Left renal cortex interstitium (tissue), 4 donors: ENCODE data around the gene TRMT112. TPM values are rescaled to one million over a fixed set of nuclear protein-coding genes. Genes with fewer than 3 reads are reported as not detected.

Experiments
- DNase-seq, 4 donors: peaks; one replicate each; pipeline ENCODE4 v3.0.0-alpha.2; 2013; ENCODE audit warnings: low read depth in 4 of 4, low spot score in 2 of 4, missing footprints in 1 of 4
- polyA plus RNA-seq, 4 donors: library from polyadenylated mRNA; unstranded; fragments of 120-200 nt; gene quantifications; one replicate each; pipeline ENCODE4 v1.2.1, GENCODE V29; 2013; ENCODE audit not compliant: insufficient read length in 4 of 4

Gene TRMT112
- polyA plus RNA-seq, 4 donors: 209 to 285 (median 235) TPM

DNA sequence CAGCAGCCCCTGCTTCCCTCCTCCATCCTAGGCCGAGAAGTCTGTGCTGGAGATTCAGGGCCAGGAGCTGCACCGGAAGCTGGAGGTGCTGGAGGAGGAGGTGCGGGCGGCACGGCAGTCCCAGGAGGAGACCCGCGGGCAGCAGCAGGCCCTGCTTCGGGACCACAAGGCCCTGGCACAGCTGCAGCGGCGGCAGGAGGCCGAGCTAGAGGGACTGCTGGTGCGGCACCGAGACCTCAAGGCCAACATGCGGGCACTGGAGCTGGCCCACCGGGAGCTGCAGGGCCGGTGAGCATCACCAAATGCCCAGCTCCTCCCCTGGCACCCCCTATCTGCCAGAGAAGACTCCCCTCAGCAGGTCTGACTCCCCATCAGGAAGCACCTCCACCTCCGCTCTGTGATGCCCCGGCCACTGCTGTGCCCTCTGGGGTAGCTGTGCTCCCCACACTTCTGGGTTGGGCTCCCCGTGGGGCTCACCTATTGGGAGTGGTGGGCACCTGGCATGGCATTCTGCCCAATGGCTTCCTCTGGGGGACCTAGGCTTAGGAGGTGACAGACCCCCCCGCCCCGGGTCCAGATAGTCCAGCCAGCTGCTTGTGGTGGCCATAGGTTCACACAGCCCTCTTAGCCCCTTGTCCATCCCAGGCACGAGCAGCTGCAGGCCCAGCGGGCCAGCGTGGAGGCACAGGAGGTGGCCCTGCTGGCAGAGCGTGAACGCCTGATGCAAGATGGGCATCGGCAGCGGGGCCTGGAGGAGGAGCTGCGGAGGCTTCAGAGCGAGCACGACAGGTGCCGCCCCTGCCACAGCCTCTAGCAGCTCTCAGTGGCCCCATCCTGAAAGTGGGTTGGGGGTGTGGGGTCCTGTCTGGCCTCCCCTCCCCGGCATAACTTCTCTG lies 35.0 kb upstream of the TRMT112 start:
- DNase-seq: no peak

DNA sequence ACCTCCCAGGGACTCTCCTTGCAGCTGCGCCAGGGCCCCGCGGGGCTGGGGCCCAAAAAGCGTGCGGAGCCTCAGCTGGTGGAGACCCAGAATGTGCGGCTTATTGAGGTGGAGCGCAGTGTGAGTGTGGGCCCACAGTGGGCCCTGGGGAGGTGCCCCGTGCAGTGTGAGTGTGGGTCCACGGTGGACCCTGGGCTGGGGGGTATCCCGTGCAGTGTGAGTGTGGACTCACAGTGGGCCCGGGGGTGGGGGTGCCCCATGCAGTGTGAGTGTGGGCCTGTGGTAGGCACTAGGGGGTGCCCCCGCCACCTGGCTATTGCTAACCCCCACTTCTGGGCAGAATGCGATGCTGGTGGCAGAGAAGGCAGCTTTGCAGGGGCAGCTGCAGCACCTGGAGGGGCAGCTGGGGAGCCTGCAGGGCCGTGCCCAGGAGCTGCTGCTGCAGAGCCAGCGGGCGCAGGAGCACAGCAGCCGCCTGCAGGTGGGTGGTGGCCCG lies 33.8 kb upstream of the TRMT112 start:
- DNase-seq: no peak

DNA sequence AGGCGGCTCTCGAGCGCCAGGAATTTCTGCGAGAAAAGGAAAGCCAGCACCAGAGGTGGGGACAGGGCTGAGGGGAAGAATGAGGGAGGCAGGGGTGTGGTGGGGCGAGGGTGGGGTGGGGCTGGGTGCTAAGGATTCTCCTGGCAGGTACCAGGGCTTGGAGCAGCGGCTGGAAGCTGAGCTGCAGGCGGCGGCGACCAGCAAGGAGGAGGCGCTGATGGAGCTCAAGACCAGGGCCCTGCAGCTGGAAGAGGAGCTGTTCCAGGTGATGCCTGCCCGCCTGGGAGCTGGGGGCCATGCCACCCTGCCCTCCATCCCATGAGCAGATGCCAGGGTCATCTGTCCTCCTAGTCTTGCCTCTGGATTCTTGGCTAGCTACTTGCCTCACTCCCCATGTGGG lies 32.0 kb upstream of the TRMT112 start:
- DNase-seq: no peak

DNA sequence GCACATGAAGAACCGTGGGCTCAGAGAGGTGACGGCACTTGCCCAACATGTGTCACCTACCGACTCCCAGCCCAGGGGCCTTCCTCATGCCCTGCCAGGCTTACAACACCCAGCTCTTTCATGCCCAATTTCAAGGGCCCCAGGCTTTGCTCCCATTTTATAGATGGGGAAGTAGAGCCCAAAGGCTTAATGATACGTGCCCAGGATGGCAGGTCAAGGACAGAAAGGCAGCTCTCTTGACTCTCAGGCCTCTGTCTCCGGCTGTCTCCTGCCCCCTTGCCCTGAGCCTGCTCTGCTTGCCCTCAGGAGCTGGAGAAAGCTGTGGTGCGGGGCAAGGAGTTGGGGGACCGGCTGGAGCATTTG lies 31.6 kb upstream of the TRMT112 start:
- no peak for DNase-seq

DNA sequence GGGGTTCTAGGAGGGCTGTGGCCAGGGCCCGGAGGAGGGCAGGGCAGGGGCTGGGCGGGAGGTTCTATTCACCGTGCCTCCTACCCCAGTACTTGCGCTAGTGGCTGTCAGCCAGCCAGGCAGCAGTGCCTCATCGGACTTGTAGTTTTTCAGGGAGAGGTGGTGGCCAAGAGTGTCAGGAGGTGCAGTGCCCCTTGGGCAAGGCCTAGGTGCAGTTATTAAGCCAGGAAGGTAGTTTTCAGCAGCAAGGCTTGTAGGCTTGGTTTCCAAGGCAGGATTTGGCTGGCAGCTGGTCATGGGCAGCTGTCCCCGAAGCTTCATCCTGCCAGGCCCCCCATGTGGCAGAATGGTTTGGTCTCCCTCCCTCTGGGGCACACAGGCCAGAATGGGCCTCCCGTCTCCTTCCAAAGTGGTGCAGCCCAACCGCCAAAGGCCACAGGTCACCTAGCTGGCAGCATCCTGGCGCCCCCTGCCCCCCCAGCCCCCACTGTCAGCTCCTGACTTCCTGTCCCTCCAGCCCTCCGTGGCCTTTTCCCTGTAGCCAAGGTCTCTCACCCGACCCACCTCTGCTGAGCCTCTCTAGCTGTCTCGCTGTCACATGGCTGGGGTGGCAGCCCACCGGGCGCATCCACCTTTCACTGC lies 31.1 kb upstream of the TRMT112 start:
- no peak for DNase-seq

DNA sequence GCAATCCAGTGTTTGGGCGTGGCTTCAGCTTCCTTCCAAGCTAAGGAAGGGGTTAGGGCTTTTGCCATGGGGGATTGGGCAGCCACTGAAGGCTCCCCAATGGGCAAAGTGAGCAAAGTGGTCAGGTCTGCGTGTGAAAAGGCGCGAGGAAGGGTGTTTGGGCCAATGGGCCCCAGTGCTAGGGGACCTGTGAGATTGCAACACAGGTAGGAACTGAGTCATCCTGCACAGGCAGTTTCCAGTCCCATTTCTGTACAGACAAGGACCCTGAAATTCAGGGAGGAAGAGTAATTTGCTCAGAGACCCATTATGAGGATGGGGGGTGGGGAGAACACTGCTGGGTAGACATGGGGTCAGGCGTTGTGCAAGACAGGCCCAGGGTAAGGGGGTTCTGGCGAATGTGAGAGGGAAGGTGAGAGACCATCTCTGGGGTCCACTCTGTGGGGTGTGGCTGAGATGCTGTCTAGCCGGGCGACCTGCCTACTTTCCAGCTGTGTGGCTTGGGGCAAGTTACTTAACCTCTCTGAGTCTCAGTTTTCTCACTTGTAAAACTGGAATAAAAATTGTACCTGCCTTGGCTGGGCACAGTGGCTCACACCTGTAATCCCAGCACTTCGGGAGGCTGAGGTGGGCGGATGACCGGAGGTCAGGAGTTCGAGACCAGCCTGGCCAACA lies 30.0 kb upstream of the TRMT112 start:
- DNase-seq: no peak

DNA sequence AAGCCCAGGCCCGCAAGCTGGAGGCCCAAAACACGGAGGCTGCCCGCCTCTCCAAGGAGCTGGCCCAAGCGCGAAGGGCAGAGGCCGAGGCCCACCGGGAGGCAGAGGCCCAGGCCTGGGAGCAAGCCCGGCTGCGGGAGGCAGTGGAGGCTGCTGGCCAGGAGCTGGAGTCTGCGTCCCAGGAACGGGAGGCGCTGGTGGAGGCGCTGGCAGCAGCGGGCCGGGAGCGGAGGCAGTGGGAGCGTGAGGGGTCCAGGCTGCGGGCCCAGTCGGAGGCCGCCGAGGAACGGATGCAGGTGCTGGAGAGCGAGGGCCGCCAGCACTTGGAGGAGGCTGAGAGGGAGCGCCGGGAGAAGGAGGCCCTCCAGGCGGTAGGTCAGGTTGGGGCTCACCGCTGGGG lies 27.4 kb upstream of the TRMT112 start:
- no peak for DNase-seq

- no peak for DNase-seq
Observed at GRCh38 chr11:64343767-64344559, 26.6 kb upstream of the TRMT112 start.

DNA sequence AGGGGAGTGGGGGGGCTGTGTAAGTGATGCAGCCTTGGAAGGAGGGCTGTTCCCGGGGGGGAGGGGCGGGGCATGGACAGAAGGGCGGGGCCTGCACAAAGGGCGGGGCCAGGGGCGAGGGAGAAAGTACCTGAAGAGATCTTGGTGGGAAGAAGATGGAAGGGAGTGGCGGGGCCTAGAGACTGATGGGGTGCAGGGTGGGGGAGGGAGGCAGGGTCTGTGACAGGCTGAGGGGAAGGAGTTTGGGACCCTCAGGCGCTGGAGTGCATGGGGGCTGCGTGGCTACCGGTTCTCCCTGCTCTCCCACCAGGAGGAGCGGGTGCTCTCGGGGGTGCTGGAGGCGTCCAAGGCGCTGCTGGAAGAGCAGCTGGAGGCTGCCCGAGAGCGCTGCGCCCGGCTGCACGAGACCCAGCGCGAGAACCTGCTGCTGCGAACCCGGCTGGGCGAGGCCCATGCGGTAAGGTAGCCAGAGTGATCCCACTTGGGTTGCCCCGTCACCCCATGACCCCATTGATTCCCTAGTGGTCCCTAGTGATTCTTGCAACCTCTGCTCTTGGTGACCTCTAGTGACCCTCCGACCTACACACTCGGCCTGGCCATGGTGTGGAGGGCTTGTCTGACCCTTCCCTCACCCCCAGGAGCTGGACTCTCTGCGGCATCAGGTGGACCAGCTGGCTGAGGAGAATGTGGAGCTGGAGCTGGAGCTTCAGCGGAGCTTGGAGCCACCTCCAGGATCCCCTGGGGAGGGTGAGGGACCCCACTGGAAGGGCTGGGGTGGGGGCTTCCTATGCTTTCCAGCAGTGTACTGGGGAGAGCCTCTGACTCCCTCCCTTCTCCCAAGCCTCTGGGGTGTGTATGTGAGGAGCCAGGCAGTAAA lies 25.7 kb upstream of the TRMT112 start:
- DNase-seq: no peak

DNA sequence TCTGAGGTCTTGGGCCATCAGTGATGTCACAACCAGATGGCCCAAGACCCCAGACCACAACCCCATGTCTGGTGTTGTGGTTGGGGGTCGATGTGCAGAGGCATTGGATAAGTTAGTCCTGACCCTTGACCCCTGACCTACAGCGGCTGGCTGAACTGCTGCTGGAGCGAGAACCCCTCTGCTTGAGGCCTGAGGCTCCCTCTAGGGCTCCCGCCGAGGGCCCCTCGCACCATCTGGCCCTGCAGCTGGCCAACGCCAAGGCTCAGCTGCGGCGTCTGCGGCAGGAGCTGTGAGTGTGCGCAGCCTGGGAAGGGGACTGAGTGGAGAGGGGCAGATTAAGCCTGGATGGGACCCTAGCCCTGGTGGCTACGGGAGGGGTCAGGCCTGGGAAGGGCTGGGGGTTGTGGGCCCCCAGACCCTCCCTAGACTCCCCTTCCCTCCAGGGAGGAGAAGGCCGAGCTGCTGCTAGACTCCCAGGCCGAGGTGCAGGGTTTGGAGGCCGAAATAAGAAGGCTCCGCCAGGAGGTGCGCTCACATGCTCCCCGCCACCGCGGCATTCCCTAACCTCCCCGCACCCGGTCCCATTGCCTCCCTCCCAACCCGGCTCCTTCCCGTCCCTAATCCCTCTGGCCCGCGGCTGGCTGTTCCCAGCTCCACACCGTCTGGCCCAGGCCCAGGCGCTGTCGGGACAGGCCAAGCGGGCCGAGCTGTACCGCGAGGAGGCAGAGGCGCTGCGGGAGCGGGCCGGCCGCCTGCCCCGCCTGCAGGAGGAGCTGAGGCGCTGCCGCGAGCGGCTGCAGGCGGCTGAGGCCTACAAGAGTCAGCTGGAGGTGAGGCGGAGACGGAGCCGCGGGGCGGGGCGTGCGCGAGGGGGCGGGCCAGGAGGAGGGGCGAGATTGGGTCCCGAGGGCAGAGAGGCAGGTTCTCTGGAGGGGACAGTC lies 24.8 kb upstream of the TRMT112 start:
- peak in 1 of 4 donors; percentile 62 for DNase-seq

DNA sequence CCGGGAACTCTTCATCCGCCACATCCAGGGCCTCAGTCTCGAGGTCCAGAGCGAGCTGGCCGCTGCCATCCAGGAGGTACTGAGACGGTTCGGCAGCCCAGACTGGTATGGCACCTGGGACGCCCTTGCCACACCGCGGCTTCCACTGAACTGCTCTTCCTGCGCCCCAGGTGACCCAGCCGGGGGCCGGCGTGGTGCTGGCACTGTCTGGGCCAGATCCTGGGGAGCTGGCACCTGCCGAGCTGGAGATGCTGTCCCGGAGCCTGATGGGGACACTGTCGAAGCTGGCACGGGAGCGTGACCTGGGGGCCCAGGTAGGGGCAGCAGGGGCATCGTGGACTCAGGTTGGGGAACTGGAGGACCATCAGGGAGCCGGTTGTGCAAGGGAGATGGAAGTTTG lies 24.1 kb upstream of the TRMT112 start:
- DNase-seq: no peak

- DNase-seq: no peak
Observed at GRCh38 chr11:64340671-64341335, 23.4 kb upstream of the TRMT112 start.

- no peak for DNase-seq
Observed at GRCh38 chr11:64339754-64340408, 22.5 kb upstream of the TRMT112 start, which contains the start of gene CCDC88B. TSS of gene CCDC88B (plus strand) at chr11:64340204. CDS start at chr11:64340267, 63 bp downstream.

DNA sequence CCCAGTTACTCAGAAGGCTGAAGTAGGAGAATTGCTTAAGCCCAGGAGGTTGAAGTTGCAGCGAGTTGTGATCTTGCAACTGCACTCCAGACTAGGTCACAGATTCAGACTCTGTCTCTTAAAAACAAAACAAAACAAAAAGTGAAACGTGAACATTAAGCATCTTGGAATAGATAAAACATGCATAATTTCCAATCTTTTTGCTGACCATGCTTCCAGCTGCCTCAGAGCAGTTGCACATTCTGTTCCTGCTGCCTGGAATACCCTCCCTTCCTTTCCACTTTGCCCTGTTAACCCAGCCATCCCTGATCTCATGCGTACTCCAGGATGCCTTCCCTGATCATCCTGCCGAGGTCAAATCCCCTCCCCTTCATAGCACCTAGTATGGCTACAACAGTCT lies 21.9 kb upstream of the TRMT112 start:
- DNase-seq: no peak

- DNase-seq: no peak
Observed at GRCh38 chr11:64338716-64339115, 21.4 kb upstream of the TRMT112 start.

DNA sequence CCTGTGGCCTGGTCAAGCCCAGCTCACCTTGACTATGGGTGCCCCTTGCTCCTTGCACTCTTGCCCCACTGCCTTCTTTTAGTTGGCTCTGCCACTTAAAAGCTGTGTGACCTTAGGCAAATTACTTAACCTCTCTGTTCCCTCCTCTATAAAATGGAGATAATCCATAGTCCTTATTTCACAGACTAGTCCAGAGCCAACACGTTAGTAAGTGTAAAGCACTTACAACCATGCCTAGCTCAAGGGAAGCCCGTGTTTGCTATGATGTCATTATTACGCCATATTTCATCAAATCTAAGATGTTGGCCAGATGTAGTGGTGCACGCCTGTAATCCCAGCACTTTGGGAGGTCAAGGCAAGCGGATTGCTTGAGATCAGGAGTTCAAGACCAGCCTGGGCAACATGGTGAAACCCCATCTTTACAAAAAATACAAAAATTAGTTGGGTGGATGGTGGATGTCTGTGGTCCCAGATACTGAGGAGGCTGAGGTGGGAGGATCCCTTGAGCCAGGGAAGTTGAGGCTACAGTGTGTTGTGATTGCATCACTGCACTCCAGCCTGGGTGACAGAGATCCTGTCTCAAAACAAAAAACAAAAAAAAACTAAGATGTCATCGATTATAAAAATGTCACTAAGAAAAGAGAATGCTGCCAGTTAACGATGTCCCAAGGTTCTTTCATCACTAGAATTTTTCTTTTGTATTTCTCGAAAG lies 20.3 kb upstream of the TRMT112 start:
- no peak for DNase-seq
